Esophagus squamous epithelium (tissue), 5 donors: ENCODE measurements around the gene PDK4. TPM values are rescaled to one million over a fixed set of nuclear protein-coding genes. Genes with fewer than 3 reads are reported as not detected.

Experiments
- DNase-seq: peaks from one replicate; lab custom pipeline; 2025; lab: John Stamatoyannopoulos, UW
- H3K27ac ChIP-seq, 4 donors: fragments of 200-600 bp; sonication (generic); one replicate each; pipeline ENCODE4 v1.5.1; 2016 to 2019; ENCODE audit warnings: mild to moderate bottlenecking in 1 of 4
- H3K27me3 ChIP-seq, 4 donors: fragments of 200-600 bp; sonication (generic); 1 replicate in 3 of 4; 2 replicates in 1 of 4; pipeline versions ENCODE4 v1.5.1 to v1.6.0; 2017 to 2021; ENCODE audit warnings: antibody characterized with exemption in 1 of 4
- H3K36me3 ChIP-seq, 3 donors: fragments of 200-600 bp; sonication (generic); one replicate each; pipeline ENCODE4 v1.5.1; 2016 to 2019
- H3K4me1 ChIP-seq, 3 donors: fragments of 200-600 bp; sonication (generic); one replicate each; pipeline ENCODE4 v1.5.1; 2017 to 2019
- H3K4me3 ChIP-seq, 4 donors: fragments of 200-600 bp; sonication (generic); 1 replicate in 3 of 4; 2 replicates in 1 of 4; pipeline ENCODE4 v1.5.1; 2016 to 2019; ENCODE audit warnings: mild to moderate bottlenecking in 2 of 4, moderate library complexity in 1 of 4
- H3K9me3 ChIP-seq, 3 donors: fragments of 200-600 bp; sonication (generic); one replicate each; pipeline ENCODE4 v1.5.1; 2016 to 2019
- POLR2A ChIP-seq, 4 donors: fragments of 450-650 bp; IDR thresholded peaks; one replicate each; pipeline ENCODE4 v1.6.1; 2017; ENCODE audit warnings: antibody characterized with exemption in 4 of 4, mild to moderate bottlenecking in 4 of 4, moderate library complexity in 3 of 4
- WGBS, 2 donors: methylation state at CpG; one replicate each; pipeline ENCODE4 v1.1.5; 2018; 5-methylcytosine and 5-hydroxymethylcytosine counted together
- intact Hi-C: fragments of 100-400 bp; cut with DNase I; formaldehyde crosslinking; loops from one replicate; pipeline ENCODE4 v1.15.0; 2022
- total RNA-seq, 4 donors: library from RNA; depleted of rRNA; stranded (reverse); fragments of >200 nt; gene quantifications; one replicate each; pipeline ENCODE4 v1.1.0, GENCODE V29; 2016
- TF ChIP-seq, protein P1 (sequence below), 6 experiments: fragments of 450-650 bp in 4 of 6; fragments of 200-600 bp in 2 of 6; sonication (generic) in 2 of 6; IDR thresholded peaks; one replicate each; pipeline ENCODE4 v1.5.1; 2016 to 2019; ENCODE audit warnings: antibody characterized with exemption in 6 of 6, mild to moderate bottlenecking in 4 of 6, moderate library complexity in 4 of 6
- donor health status: DM: yes; HTN: yes; CAD: no.

The PDK4 gene
- total RNA-seq, 4 donors from 2014 or later: 4.1 to 129 (median 64.6) TPM

- no peak for DNase-seq
- no peaks in the 10 kb centered on the region for H3K27me3 ChIP-seq
- intact Hi-C loops: no loop called here
- no peaks in the 10 kb centered on the region for H3K9me3 ChIP-seq
- no peak for TF ChIP-seq POLR2A (IDR thresholded peaks at IDR 0.05)
- TF ChIP-seq, protein P1, sequence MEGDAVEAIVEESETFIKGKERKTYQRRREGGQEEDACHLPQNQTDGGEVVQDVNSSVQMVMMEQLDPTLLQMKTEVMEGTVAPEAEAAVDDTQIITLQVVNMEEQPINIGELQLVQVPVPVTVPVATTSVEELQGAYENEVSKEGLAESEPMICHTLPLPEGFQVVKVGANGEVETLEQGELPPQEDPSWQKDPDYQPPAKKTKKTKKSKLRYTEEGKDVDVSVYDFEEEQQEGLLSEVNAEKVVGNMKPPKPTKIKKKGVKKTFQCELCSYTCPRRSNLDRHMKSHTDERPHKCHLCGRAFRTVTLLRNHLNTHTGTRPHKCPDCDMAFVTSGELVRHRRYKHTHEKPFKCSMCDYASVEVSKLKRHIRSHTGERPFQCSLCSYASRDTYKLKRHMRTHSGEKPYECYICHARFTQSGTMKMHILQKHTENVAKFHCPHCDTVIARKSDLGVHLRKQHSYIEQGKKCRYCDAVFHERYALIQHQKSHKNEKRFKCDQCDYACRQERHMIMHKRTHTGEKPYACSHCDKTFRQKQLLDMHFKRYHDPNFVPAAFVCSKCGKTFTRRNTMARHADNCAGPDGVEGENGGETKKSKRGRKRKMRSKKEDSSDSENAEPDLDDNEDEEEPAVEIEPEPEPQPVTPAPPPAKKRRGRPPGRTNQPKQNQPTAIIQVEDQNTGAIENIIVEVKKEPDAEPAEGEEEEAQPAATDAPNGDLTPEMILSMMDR (IDR thresholded peaks at IDR 0.05): no peak
- 18 to 55% methylated on average over 1 of the region's 1 CpG for WGBS, 2 donors
- H3K27ac ChIP-seq: peak overlapping the region in 3 of 4 donors; percentile 93 to 98 (median 94)
- H3K4me3 ChIP-seq: no peak overlapping the region
- H3K36me3 ChIP-seq: peaks cover 0 to 9% (median 3%) of the 10 kb centered on the region in 3 donors
- H3K4me1 ChIP-seq: peaks cover 0 to 15% (median 5%) of the 10 kb centered on the region in 3 donors
Observed at GRCh38 chr7:95598511-95598910, 2.2 kb upstream of the PDK4 start.

GRCh38 chr7:95595746-95596197 is 544 bp downstream of the PDK4 start:
- Histone ChIP-seq H3K4me1 (peaks cover 0 to 18% (median 5%) of the 10 kb centered on the region in 3 donors), H3K27me3 (no peaks in the 10 kb centered on the region), H3K9me3 (no peaks in the 10 kb centered on the region), H3K27ac (peak overlapping the region; percentile 77 to 98 (median 94)), H3K36me3 (peaks cover 0 to 37% (median 19%) of the 10 kb centered on the region in 3 donors), H3K4me3 (peak overlapping the region; percentile 51 to 86 (median 72))
- 32 to 43% methylated on average over 7 to 8 of the region's 8 CpGs for WGBS, 2 donors
- TF ChIP-seq, protein P1 (IDR thresholded peaks at IDR 0.05): no peak
- no peak for TF ChIP-seq POLR2A (IDR thresholded peaks at IDR 0.05)
- intact Hi-C loops: no loop called here
- no peak for DNase-seq

GRCh38 chr7:95594185-95594584 is 2.1 kb downstream of the PDK4 start:
- no peaks in the 10 kb centered on the region for H3K27me3 ChIP-seq
- intact Hi-C loops: no loop called here
- H3K4me3 ChIP-seq: peak overlapping the region; percentile 51 to 86 (median 72)
- peak overlapping the region; percentile 39 to 94 (median 72) for H3K27ac ChIP-seq
- H3K4me1 ChIP-seq: peaks cover 0 to 31% (median 5%) of the 10 kb centered on the region in 3 donors
- TF ChIP-seq, protein P1 (IDR thresholded peaks at IDR 0.05): no peak
- TF ChIP-seq POLR2A (IDR thresholded peaks at IDR 0.05): no peak
- no peaks in the 10 kb centered on the region for H3K9me3 ChIP-seq
- H3K36me3 ChIP-seq: peaks cover 0 to 50% (median 24%) of the 10 kb centered on the region in 3 donors
- DNase-seq: no peak

DNA sequence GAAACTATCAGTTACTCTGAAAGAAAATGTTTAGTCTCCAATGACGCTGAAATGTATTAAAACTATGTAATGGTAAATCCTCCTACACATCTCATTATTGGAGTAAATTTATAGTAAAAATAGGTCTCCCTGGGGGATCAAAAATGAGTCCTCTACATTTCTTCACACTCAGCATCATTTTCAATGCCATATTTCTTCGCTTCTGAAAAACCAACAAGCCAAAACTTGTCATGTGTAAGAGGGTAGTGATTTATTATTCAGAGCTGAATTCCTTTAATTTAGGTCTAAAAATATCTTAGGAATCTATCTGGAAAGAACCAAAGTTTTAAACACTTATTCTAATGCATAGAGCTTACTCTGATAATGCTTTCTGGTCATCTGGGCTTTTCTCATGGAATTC is 3.0 kb downstream of the PDK4 start:
- TF ChIP-seq, protein P1 (IDR thresholded peaks at IDR 0.05): no peak
- no peak for TF ChIP-seq POLR2A (IDR thresholded peaks at IDR 0.05)
- Histone ChIP-seq H3K4me1 (peaks cover 0 to 39% (median 3%) of the 10 kb centered on the region in 3 donors), H3K4me3 (peak overlapping the region in 3 of 4 donors; percentile 69 to 86 (median 74)), H3K9me3 (no peaks in the 10 kb centered on the region), H3K36me3 (peaks cover 0 to 58% (median 24%) of the 10 kb centered on the region in 3 donors), H3K27ac (peak overlapping the region in 3 of 4 donors; percentile 66 to 94 (median 93)), H3K27me3 (no peaks in the 10 kb centered on the region)
- intact Hi-C loops: no loop called here
- WGBS, 2 donors: 34 to 47% methylated on average over 2 of the region's 2 CpGs
- DNase-seq: no peak

- Histone ChIP-seq H3K27me3 (no peaks in the 10 kb centered on the region), H3K27ac (peak overlapping the region in 3 of 4 donors; percentile 66 to 94 (median 93)), H3K4me1 (peaks cover 0 to 41% (median 0%) of the 10 kb centered on the region in 3 donors), H3K9me3 (no peaks in the 10 kb centered on the region), H3K36me3 (peaks cover 0 to 65% (median 24%) of the 10 kb centered on the region in 3 donors), H3K4me3 (peak overlapping the region in 3 of 4 donors; percentile 69 to 86 (median 74))
- no peak for TF ChIP-seq POLR2A (IDR thresholded peaks at IDR 0.05)
- TF ChIP-seq, protein P1 (IDR thresholded peaks at IDR 0.05): no peak
- intact Hi-C loops: no loop called here
- DNase-seq: no peak
- 80 to 88% methylated on average over 5 of the region's 5 CpGs for WGBS, 2 donors
Observed at GRCh38 chr7:95592570-95592969, 3.7 kb downstream of the PDK4 start.
